ENCODE measurements around the gene CYFIP1. TPM values are rescaled to one million over a fixed set of nuclear protein-coding genes. Genes with fewer than 3 reads are reported as not detected.
A peak's percentile ranks its signal among the peaks of the same experiment; 100 is the strongest.

The CYFIP1 gene
- total RNA-seq, 1 experiment from 2014 or later, result 79.2 TPM

DNA sequence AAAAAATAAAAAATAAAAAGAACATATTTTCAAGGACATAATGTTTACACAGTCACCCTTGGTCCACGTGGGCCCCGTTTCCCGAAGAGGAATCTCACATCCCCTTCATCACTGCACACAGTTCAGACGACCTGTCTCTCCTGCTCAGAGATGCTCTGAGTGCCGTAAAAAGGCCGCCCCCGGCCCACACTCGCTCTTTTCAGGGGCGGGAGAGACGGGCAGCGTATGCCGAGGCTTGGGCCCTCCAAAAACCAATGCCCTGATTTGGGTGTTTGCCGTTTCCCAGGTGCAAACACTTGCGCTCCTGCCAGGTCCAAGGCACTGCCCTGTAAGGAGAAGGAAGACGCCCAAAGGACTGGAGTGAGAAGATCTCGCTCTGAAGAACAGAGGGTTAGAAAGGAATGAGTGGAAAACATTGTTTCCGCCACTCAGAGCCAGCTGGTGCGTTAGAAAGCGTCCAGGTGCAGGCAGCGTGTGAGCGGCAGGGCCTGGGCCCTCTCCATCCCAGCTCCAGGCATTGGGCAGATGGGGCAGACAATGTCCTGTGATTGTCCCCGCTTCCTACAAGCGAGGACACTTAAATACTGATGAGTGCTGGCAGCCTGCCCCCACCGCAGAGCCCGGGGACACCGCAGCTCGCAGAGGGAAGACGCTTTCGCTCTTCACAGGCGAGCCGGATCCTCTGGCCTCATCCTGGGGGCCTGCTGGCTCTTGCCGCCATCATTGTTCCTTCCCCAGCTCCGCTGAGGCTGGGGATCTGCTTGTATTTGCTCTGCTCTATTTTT, 88.5 kb downstream of the CYFIP1 start:
- POLR2A ChIA-PET, result no interaction called here
- Mint-ChIP-seq H3K27me3 (ENCODE audit: low read depth) (no peaks in the 10 kb centered on the region), H3K4me3 (no peak overlapping the region), H3K27ac (peak overlapping the region; percentile 19; the same call in 1 of the 2 replicates), H3K4me1 (no peaks in the 10 kb centered on the region), H3K9me3 (no peaks in the 10 kb centered on the region), H3K36me3 (peaks cover 24% of the 10 kb centered on the region; the same call in 1 of the 2 replicates)
- TF ChIP-seq ZNF423 (CRISPR knock-in tag; IDR thresholded peaks at IDR 0.05), result no peak
- TF ChIP-seq, protein P1, sequence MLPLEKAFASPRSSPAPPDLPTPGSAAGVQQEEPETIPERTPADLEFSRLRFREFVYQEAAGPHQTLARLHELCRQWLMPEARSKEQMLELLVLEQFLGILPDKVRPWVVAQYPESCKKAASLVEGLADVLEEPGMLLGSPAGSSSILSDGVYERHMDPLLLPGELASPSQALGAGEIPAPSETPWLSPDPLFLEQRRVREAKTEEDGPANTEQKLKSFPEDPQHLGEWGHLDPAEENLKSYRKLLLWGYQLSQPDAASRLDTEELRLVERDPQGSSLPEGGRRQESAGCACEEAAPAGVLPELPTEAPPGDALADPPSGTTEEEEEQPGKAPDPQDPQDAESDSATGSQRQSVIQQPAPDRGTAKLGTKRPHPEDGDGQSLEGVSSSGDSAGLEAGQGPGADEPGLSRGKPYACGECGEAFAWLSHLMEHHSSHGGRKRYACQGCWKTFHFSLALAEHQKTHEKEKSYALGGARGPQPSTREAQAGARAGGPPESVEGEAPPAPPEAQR (CRISPR knock-in tag; IDR thresholded peaks at IDR 0.05), result no peak
- TF ChIP-seq NFATC4 (CRISPR knock-in tag; IDR thresholded peaks at IDR 0.05), result no peak
- no peak for TF ChIP-seq ATF1 (CRISPR knock-in tag; IDR thresholded peaks at IDR 0.05)
- no peak for TF ChIP-seq ZNF219 (CRISPR knock-in tag; IDR thresholded peaks at IDR 0.05; ENCODE audit: borderline replicate concordance)
- TF ChIP-seq FOXJ3 (CRISPR knock-in tag; IDR thresholded peaks at IDR 0.05; ENCODE audit: borderline replicate concordance), result no peak
- TF ChIP-seq, protein P2, sequence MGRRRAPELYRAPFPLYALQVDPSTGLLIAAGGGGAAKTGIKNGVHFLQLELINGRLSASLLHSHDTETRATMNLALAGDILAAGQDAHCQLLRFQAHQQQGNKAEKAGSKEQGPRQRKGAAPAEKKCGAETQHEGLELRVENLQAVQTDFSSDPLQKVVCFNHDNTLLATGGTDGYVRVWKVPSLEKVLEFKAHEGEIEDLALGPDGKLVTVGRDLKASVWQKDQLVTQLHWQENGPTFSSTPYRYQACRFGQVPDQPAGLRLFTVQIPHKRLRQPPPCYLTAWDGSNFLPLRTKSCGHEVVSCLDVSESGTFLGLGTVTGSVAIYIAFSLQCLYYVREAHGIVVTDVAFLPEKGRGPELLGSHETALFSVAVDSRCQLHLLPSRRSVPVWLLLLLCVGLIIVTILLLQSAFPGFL (CRISPR knock-in tag; IDR thresholded peaks at IDR 0.05; ENCODE audit: borderline replicate concordance), result no peak
- TF ChIP-seq HMGA2 (CRISPR knock-in tag; IDR thresholded peaks at IDR 0.05), result no peak
- TF ChIP-seq, protein P3, sequence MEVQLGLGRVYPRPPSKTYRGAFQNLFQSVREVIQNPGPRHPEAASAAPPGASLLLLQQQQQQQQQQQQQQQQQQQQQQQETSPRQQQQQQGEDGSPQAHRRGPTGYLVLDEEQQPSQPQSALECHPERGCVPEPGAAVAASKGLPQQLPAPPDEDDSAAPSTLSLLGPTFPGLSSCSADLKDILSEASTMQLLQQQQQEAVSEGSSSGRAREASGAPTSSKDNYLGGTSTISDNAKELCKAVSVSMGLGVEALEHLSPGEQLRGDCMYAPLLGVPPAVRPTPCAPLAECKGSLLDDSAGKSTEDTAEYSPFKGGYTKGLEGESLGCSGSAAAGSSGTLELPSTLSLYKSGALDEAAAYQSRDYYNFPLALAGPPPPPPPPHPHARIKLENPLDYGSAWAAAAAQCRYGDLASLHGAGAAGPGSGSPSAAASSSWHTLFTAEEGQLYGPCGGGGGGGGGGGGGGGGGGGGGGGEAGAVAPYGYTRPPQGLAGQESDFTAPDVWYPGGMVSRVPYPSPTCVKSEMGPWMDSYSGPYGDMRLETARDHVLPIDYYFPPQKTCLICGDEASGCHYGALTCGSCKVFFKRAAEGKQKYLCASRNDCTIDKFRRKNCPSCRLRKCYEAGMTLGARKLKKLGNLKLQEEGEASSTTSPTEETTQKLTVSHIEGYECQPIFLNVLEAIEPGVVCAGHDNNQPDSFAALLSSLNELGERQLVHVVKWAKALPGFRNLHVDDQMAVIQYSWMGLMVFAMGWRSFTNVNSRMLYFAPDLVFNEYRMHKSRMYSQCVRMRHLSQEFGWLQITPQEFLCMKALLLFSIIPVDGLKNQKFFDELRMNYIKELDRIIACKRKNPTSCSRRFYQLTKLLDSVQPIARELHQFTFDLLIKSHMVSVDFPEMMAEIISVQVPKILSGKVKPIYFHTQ (CRISPR knock-in tag; IDR thresholded peaks at IDR 0.05), result no peak
- TF ChIP-seq OVOL2 (CRISPR knock-in tag; IDR thresholded peaks at IDR 0.05; ENCODE audit: borderline replicate concordance), result no peak
- no peak for TF ChIP-seq NR2C2 (CRISPR knock-in tag; IDR thresholded peaks at IDR 0.05)
- TF ChIP-seq ZNF416 (CRISPR knock-in tag; IDR thresholded peaks at IDR 0.05), result no peak
- no peak for TF ChIP-seq NFYB (CRISPR knock-in tag; conservative IDR thresholded peaks at IDR 0.05; ENCODE audit: low read depth)
- TF ChIP-seq, protein P4, sequence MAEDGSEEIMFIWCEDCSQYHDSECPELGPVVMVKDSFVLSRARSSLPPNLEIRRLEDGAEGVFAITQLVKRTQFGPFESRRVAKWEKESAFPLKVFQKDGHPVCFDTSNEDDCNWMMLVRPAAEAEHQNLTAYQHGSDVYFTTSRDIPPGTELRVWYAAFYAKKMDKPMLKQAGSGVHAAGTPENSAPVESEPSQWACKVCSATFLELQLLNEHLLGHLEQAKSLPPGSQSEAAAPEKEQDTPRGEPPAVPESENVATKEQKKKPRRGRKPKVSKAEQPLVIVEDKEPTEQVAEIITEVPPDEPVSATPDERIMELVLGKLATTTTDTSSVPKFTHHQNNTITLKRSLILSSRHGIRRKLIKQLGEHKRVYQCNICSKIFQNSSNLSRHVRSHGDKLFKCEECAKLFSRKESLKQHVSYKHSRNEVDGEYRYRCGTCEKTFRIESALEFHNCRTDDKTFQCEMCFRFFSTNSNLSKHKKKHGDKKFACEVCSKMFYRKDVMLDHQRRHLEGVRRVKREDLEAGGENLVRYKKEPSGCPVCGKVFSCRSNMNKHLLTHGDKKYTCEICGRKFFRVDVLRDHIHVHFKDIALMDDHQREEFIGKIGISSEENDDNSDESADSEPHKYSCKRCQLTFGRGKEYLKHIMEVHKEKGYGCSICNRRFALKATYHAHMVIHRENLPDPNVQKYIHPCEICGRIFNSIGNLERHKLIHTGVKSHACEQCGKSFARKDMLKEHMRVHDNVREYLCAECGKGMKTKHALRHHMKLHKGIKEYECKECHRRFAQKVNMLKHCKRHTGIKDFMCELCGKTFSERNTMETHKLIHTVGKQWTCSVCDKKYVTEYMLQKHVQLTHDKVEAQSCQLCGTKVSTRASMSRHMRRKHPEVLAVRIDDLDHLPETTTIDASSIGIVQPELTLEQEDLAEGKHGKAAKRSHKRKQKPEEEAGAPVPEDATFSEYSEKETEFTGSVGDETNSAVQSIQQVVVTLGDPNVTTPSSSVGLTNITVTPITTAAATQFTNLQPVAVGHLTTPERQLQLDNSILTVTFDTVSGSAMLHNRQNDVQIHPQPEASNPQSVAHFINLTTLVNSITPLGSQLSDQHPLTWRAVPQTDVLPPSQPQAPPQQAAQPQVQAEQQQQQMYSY (CRISPR knock-in tag; IDR thresholded peaks at IDR 0.05), result no peak
- no peak for DNase-seq (ENCODE audit: low spot score)
- CTCF ChIA-PET, result interaction anchor here (1.0 to 1.1 kb wide), 2 partner anchors 7 to 72 kb away, joined by 3 read pairs; no protein-coding TSS in a partner anchor
- no peak for ATAC-seq

DNA sequence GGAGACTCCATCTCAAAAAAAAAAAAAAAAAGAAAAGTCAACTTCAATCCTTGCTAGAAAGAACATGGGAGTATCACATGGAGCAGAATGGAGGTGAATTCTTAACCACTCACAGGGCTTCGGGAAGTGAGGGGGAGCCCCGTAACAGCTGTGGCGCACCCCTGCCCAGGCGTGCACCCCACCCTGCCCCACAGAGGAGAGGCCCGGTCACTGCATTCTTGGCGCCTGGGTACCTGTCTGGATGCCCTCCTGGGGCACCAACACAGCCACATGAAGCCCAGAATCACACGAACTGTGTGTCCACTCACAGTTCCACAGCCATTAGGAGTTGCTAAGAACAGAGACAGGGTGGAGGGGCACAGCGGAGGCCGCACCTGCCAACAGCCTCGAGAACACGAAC, 89.9 kb downstream of the CYFIP1 start:
- DNase-seq (ENCODE audit: low spot score) (no peak), ATAC-seq (no peak)
- Mint-ChIP-seq H3K27me3 (ENCODE audit: low read depth) (no peaks in the 10 kb centered on the region), H3K4me1 (peaks cover under 1% of the 10 kb centered on the region; the same call in 1 of the 2 replicates), H3K4me3 (no peak overlapping the region), H3K36me3 (peaks cover 27% of the 10 kb centered on the region; the same call in 1 of the 2 replicates), H3K9me3 (no peaks in the 10 kb centered on the region), H3K27ac (no peak overlapping the region)
- CTCF ChIA-PET, result interaction anchor here (0.7 kb wide), 1 partner anchor 32 kb away, joined by 4 read pairs; no protein-coding TSS in a partner anchor
- POLR2A ChIA-PET, result no interaction called here
- TF ChIP-seq FOXP1 (CRISPR knock-in tag; IDR thresholded peaks at IDR 0.05; ENCODE audit: borderline replicate concordance) (no peak), JAZF1 (CRISPR knock-in tag; IDR thresholded peaks at IDR 0.05) (no peak), SOX15 (CRISPR knock-in tag; IDR thresholded peaks at IDR 0.05) (no peak), ZBTB21 (CRISPR knock-in tag; IDR thresholded peaks at IDR 0.05; ENCODE audit: borderline replicate concordance) (no peak)
- TF ChIP-seq, protein P5, sequence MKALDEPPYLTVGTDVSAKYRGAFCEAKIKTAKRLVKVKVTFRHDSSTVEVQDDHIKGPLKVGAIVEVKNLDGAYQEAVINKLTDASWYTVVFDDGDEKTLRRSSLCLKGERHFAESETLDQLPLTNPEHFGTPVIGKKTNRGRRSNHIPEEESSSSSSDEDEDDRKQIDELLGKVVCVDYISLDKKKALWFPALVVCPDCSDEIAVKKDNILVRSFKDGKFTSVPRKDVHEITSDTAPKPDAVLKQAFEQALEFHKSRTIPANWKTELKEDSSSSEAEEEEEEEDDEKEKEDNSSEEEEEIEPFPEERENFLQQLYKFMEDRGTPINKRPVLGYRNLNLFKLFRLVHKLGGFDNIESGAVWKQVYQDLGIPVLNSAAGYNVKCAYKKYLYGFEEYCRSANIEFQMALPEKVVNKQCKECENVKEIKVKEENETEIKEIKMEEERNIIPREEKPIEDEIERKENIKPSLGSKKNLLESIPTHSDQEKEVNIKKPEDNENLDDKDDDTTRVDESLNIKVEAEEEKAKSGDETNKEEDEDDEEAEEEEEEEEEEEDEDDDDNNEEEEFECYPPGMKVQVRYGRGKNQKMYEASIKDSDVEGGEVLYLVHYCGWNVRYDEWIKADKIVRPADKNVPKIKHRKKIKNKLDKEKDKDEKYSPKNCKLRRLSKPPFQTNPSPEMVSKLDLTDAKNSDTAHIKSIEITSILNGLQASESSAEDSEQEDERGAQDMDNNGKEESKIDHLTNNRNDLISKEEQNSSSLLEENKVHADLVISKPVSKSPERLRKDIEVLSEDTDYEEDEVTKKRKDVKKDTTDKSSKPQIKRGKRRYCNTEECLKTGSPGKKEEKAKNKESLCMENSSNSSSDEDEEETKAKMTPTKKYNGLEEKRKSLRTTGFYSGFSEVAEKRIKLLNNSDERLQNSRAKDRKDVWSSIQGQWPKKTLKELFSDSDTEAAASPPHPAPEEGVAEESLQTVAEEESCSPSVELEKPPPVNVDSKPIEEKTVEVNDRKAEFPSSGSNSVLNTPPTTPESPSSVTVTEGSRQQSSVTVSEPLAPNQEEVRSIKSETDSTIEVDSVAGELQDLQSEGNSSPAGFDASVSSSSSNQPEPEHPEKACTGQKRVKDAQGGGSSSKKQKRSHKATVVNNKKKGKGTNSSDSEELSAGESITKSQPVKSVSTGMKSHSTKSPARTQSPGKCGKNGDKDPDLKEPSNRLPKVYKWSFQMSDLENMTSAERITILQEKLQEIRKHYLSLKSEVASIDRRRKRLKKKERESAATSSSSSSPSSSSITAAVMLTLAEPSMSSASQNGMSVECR (CRISPR knock-in tag; IDR thresholded peaks at IDR 0.05; ENCODE audit: borderline replicate concordance), result no peak
- TF ChIP-seq, protein P6, sequence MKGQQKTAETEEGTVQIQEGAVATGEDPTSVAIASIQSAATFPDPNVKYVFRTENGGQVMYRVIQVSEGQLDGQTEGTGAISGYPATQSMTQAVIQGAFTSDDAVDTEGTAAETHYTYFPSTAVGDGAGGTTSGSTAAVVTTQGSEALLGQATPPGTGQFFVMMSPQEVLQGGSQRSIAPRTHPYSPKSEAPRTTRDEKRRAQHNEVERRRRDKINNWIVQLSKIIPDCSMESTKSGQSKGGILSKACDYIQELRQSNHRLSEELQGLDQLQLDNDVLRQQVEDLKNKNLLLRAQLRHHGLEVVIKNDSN (CRISPR knock-in tag; IDR thresholded peaks at IDR 0.05), result no peak

Measured in WTC11 (cell line).